SU-DHL-6 (cell line): Measurements from ENCODE around the gene KRTAP3-1.

Experiments
- H2AFZ ChIP-seq: fragments of 200-600 bp; sonication (generic); 2 replicates; pipeline ENCODE4 v1.6.1; 2014; ENCODE audit warnings: low read depth, mild to moderate bottlenecking, moderate library complexity, mixed read lengths, antibody characterized with exemption, low read length; ENCODE audit not compliant: severe bottlenecking
- H3F3A ChIP-seq: fragments of 200-600 bp; shearing (Covaris generic); 2 replicates; pipeline ENCODE4 v1.6.0; 2016; ENCODE audit warnings: antibody characterized with exemption, mild to moderate bottlenecking; ENCODE audit not compliant: insufficient read depth
- H3K27ac ChIP-seq: fragments of 200-600 bp; sonication (generic); 2 replicates; pipeline ENCODE4 v1.5.1; 2016; ENCODE audit warnings: low read depth, mild to moderate bottlenecking, low read length, moderate library complexity, mixed read lengths
- H3K27me3 ChIP-seq: fragments of 200-600 bp; sonication (generic), shearing (Covaris generic); 2 replicates; pipeline ENCODE4 v1.6.0; 2014; ENCODE audit warnings: mild to moderate bottlenecking, low read length
- H3K36me3 ChIP-seq: fragments of 200-600 bp; sonication (generic); 2 replicates; pipeline ENCODE4 v1.6.1; 2014; ENCODE audit warnings: mild to moderate bottlenecking, low read length, mixed read lengths
- H3K4me2 ChIP-seq: fragments of 300-600, 200-600 bp; shearing (Covaris generic), sonication (generic); 2 replicates; pipeline ENCODE4 v1.6.0; 2014; ENCODE audit warnings: low read length, low read depth, mild to moderate bottlenecking; ENCODE audit not compliant: poor library complexity, severe bottlenecking
- H3K4me3 ChIP-seq: fragments of 200-600 bp; sonication (generic); 2 replicates; pipeline ENCODE4 v1.5.1; 2014; ENCODE audit warnings: antibody characterized with exemption, low read length, mild to moderate bottlenecking, mixed read lengths; ENCODE audit not compliant: insufficient read depth, poor library complexity, severe bottlenecking
- H3K79me2 ChIP-seq: fragments of 200-600 bp; sonication (generic); 2 replicates; pipeline ENCODE4 v1.6.1; 2014; ENCODE audit warnings: mild to moderate bottlenecking, low read length, moderate library complexity; ENCODE audit not compliant: insufficient read depth
- H3K9ac ChIP-seq: fragments of 200-600 bp; sonication (generic); 2 replicates; pipeline ENCODE4 v1.7.0; 2014; ENCODE audit warnings: mild to moderate bottlenecking, low read length
- H3K9me2 ChIP-seq: fragments of 200-600 bp; sonication (generic); replicated peaks from 2 replicates; pipeline ENCODE4 v1.6.1; 2014; ENCODE audit warnings: low read length; ENCODE audit not compliant: insufficient read depth
- H3K9me3 ChIP-seq: fragments of 200-600 bp; sonication (generic); 2 replicates; pipeline ENCODE4 v1.6.1; 2014; ENCODE audit warnings: low read length, mixed read lengths; ENCODE audit not compliant: insufficient read depth
- H4K20me1 ChIP-seq: fragments of 200-600 bp; sonication (generic); 2 replicates; pipeline ENCODE4 v1.6.1; 2014; ENCODE audit warnings: low read depth, mild to moderate bottlenecking, antibody characterized with exemption, low read length, moderate library complexity, mixed read lengths
- EZH2phosphoT487 ChIP-seq: fragments of 200-600 bp; sonication (generic), shearing (Covaris generic); conservative IDR thresholded peaks from 2 replicates; pipeline ENCODE4 v1.6.1; 2018; ENCODE audit warnings: mild to moderate bottlenecking, antibody characterized with exemption, low read length, moderate library complexity, mixed read lengths

KRTAP3-1 gene

DNA sequence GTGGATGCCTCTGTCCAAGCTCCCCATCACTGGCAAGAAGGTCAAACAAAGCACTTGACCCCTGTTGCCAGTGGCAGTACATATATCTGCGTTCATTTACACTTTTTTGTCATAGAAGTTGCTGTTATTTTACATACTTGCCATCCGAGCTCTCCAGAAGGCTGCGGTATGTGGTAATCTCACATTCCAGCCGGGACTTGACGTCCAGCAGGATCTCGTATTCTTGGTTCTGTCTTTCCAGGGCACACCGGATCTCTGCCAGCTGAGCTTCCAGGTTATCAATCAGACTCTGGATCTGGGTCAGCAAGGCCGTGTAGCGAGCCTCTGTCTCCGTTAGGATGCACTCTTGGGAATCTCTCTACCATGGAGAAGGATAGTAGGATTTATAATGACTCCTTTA is 48.8 kb downstream of the KRTAP3-1 start:
- Histone ChIP-seq H3K27ac (no peak overlapping the region), H3K4me2 (no peak overlapping the region), H3K4me3 (no peak overlapping the region), H3K9ac (no peak overlapping the region), H4K20me1 (no peaks in the 10 kb centered on the region), H3K9me3 (no peaks in the 10 kb centered on the region), H3K79me2 (no peaks in the 10 kb centered on the region), H3K36me3 (no peaks in the 10 kb centered on the region), H2AFZ (no peak overlapping the region), H3F3A (no peaks in the 10 kb centered on the region), H3K27me3 (no peaks in the 10 kb centered on the region), H3K9me2 (no peaks in the 10 kb centered on the region)
- no peak for TF ChIP-seq EZH2phosphoT487
